ENCODE measurements around the gene ZNF540. TPM values are rescaled to one million over a fixed set of nuclear protein-coding genes. Genes with fewer than 3 reads are reported as not detected.

Gene ZNF540
- total and polyA plus RNA-seq, 9 of the 15 experiments (the other 6 are each of a cell fraction or from before 2014, with no cell fraction given) = 0.20 to 0.95 (median 0.44) TPM

DNA sequence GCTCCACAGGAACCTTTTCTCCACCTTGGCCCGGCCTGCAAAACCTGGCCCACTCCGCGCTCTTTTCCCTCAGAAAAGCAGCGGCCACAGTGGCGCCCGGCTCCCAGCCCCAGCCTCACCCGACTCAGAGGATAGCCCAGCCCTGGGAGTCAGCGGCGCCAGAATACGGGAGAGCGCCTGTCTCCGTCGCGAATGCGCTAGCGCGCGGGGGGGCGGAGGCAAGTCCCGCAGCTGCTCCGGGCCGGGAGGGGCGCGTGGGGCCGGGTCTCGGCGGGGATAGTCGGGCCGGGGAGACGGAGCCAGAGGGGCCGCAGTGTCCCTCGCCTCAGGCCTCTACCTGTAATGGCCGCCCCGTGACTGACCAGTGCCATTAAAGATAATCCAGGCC is 60.6 kb downstream of the ZNF540 start, which contains the start of gene ZFP30 (continued):
- TF ChIP-seq, protein P1, sequence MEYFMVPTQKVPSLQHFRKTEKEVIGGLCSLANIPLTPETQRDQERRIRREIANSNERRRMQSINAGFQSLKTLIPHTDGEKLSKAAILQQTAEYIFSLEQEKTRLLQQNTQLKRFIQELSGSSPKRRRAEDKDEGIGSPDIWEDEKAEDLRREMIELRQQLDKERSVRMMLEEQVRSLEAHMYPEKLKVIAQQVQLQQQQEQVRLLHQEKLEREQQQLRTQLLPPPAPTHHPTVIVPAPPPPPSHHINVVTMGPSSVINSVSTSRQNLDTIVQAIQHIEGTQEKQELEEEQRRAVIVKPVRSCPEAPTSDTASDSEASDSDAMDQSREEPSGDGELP (CRISPR knock-in tag; IDR thresholded peaks at IDR 0.05; ENCODE audit: borderline replicate concordance) = peak; percentile 54; the same call in 1 of the 2 replicates
- TF ChIP-seq, protein P2, sequence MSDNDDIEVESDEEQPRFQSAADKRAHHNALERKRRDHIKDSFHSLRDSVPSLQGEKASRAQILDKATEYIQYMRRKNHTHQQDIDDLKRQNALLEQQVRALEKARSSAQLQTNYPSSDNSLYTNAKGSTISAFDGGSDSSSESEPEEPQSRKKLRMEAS (CRISPR knock-in tag; IDR thresholded peaks at IDR 0.05) = no peak
- TF ChIP-seq CREB1 (IDR thresholded peaks at IDR 0.05) (no peak), CREB1 (CRISPR knock-in tag; IDR thresholded peaks at IDR 0.05) (no peak), SUPT5H (IDR thresholded peaks at IDR 0.05) (peak; percentile 59), ZFPM2 (CRISPR knock-in tag; IDR thresholded peaks at IDR 0.05) (no peak), MAFG (tag; conservative IDR thresholded peaks at IDR 0.05) (no peak), RFX1 (IDR thresholded peaks at IDR 0.05) (no peak), SAFB (IDR thresholded peaks at IDR 0.05; ENCODE audit: borderline replicate concordance, low read depth, low read length) (no peak), MCM2 (IDR thresholded peaks at IDR 0.05; ENCODE audit: low read depth) (no peak), POLR2B (IDR thresholded peaks at IDR 0.05; ENCODE audit: low read depth, partially characterized antibody) (peak; percentile 54), ZNF347 (CRISPR knock-in tag; IDR thresholded peaks at IDR 0.05; ENCODE audit: low read depth) (no peak), PHF8 (IDR thresholded peaks at IDR 0.05; ENCODE audit: borderline replicate concordance, low read length) (peak; percentile 72; the same call in 1 of the 2 replicates), ARID2 (IDR thresholded peaks at IDR 0.05) (no peak), GATAD2A (IDR thresholded peaks at IDR 0.05) (no peak), FOXJ2 (tag; IDR thresholded peaks at IDR 0.05) (peak; percentile 26; the same call in 1 of the 2 replicates), POLR2AphosphoS2 (IDR thresholded peaks at IDR 0.05; ENCODE audit: low read length) (no peak), TRIM24 (IDR thresholded peaks at IDR 0.05) (no peak), KLF6 (CRISPR knock-in tag; IDR thresholded peaks at IDR 0.05; ENCODE audit: borderline replicate concordance) (no peak), NCOR1 (IDR thresholded peaks at IDR 0.05) (no peak), NR2C2 (CRISPR knock-in tag; IDR thresholded peaks at IDR 0.05) (no peak), NR2C2 (tag; IDR thresholded peaks at IDR 0.05) (no peak), NBN (IDR thresholded peaks at IDR 0.05; ENCODE audit: low read depth) (no peak), EP400 (IDR thresholded peaks at IDR 0.05) (0 out of 2 replicates have a peak, but pooled peaks have one; percentile 68), TEAD2 (tag; IDR thresholded peaks at IDR 0.05) (no peak)
- TF ChIP-seq, protein P3, sequence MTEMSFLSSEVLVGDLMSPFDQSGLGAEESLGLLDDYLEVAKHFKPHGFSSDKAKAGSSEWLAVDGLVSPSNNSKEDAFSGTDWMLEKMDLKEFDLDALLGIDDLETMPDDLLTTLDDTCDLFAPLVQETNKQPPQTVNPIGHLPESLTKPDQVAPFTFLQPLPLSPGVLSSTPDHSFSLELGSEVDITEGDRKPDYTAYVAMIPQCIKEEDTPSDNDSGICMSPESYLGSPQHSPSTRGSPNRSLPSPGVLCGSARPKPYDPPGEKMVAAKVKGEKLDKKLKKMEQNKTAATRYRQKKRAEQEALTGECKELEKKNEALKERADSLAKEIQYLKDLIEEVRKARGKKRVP (CRISPR knock-in tag; IDR thresholded peaks at IDR 0.05) = no peak
- TF ChIP-seq, protein P4, sequence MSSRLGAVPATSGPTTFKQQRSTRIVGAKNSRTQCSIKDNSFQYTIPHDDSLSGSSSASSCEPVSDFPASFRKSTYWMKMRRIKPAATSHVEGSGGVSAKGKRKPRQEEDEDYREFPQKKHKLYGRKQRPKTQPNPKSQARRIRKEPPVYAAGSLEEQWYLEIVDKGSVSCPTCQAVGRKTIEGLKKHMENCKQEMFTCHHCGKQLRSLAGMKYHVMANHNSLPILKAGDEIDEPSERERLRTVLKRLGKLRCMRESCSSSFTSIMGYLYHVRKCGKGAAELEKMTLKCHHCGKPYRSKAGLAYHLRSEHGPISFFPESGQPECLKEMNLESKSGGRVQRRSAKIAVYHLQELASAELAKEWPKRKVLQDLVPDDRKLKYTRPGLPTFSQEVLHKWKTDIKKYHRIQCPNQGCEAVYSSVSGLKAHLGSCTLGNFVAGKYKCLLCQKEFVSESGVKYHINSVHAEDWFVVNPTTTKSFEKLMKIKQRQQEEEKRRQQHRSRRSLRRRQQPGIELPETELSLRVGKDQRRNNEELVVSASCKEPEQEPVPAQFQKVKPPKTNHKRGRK (tag; IDR thresholded peaks at IDR 0.05) = no peak

Measured in K562 (cell line).